Mucosa of gallbladder (tissue), 1 donor: Measurements from ENCODE around the gene CREB5. TPM values are rescaled to one million over a fixed set of nuclear protein-coding genes. Genes with fewer than 3 reads are reported as not detected.

Experiments
- DNase-seq: peaks from one replicate; pipeline ENCODE4 v3.0.0-alpha.2; 2020; ENCODE audit warnings: low spot score
- total RNA-seq: library from RNA; stranded (reverse); gene quantifications from one replicate; pipeline ENCODE4 v1.2.1, GENCODE V29; 2021
- donor health status: DM: no; HTN: no; CAD: no.

Gene CREB5
- total RNA-seq, 1 donor from 2014 or later: 22.5 TPM

DNA sequence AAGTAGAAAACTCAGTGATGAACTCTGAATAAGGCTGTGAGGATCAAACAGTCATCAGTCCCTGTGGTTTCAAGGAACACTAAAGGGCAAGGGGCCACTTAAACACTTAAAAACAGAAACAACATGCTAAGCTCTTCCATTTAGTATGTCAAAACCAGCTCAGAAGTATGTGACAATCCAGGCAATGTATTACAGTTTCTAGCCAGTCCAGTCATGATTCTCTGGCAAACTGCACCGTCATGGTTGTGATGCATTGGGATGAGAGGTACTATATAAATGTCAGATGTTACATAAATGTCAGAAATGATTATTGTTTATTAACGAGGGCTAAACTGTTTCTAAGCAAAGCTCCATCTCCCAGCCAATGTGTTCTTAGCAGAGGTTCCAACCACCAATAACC lies 4.7 kb upstream of the CREB5 start:
- DNase-seq: no peak

DNA sequence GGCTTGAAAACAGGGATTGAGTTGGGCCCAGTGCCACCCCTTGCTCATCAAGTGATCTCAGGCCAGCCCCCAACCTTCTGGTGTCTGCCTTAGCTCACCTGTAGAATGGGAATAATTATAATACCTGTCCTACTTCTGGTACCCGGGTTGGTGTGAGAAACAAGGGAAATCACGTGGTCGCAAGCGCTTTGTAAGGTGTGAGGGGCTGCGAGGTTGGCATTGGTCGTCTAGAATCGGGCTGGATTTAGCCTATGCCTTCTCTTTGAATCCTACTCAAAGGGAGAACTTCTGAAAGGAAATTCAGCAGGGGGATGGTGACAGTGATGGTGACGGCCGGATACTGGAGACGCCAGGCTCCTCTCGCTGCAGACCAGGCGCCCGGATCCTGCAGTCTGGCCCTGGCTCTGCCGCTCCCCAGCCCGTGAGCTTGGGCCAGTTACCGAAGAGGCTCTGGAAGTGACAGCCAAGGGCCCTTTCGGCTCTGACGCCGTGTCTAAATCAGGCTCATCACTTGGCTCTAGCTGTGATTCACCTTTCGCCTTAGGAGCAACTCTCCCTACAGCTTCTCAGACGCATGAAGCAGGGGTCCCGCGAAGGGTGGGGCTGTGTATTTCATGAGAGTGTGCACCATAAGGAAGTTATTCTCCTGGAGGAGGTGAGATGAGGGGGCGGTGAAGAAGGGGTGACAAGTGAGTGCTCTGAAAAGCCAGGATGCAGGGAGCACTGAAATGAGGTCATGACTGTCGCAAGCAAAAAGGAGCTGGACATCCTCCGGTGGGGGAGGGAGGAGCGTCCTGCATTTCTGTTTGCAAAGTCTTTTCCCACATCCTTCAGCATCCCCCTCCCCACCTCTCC lies 4.0 kb upstream of the CREB5 start:
- no peak for DNase-seq

DNA sequence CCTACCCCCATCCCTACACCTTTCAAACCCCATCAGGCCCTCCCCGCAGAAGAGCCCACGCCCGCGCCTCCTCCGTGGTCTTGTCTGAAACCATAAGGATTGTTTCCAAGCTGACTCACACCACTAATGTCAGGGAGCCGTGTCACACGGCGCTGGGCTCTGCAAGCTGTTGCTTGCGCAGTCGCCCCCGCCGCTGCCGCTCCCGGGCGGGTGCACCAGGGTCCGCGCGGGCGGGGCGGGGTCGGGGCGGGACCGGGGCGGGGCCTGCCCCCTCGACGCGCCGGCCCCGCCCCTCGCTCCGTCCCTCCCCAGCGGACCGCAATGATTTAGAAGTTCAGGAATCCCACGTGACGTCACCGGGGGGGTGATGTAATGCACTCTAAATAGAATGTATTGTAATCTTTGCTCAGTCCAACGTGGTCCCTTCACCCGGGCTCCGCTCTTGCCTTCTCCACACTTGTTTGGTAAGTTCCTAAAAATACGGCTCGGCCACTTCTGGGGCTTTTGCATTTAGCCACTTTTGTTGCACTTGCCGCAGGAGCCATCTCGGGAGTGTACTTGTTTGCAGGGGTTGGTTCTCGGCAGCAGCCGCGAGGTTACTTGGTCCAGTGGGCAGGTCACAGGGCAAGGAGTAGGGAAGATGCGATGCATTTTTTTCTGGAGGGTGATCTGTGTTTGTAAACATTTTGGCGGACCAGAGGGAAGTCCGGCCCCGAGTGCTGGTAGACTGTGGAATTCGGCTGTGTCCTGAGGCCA lies 3.2 kb upstream of the CREB5 start:
- peak; percentile 96 for DNase-seq

DNA sequence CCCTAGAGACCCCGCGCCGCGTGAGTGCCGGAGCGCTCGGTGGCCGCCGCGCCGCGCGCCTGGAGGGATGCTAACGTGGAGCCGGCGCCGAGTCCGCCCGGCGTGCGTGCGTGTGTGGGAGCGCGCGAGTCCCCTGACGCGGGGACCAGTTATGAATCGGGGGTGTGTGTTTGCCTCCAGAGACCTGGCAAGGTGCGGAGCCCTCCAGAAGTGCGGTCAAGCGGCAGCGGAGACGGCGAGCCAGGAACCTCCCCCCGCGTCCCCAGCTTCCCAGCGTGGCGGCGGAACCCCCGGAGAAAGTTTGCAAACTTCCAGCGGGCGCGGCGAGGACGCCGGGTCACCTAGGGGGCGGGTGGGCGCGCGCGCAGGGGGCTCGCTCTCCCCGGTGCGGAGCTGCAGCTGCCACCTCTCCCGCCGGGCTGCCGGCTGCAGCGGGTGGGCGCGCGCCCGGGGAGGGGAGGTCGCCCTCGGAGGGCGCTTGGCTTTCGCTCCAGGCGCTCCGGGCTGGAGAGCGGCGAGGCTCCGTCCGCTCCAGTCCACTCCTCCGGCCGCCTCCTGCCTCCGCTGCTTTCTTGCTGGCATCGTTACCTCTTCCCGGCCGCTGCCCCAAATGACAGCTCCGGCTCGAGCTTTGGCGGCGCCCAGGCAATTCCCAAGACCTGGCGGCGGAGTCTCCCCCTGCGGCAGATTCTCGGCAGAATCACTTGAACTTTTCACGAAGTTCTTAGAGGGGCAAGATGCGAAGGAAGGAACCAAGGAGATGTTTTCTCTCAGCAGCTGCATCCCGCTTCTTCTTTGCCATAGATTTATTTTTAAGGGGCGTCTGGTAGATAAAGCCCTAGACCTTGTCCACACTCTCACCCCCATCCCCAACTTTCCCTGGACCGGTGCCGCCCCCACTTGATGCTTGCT lies 2.3 kb upstream of the CREB5 start:
- peak; percentile 24 for DNase-seq

DNA sequence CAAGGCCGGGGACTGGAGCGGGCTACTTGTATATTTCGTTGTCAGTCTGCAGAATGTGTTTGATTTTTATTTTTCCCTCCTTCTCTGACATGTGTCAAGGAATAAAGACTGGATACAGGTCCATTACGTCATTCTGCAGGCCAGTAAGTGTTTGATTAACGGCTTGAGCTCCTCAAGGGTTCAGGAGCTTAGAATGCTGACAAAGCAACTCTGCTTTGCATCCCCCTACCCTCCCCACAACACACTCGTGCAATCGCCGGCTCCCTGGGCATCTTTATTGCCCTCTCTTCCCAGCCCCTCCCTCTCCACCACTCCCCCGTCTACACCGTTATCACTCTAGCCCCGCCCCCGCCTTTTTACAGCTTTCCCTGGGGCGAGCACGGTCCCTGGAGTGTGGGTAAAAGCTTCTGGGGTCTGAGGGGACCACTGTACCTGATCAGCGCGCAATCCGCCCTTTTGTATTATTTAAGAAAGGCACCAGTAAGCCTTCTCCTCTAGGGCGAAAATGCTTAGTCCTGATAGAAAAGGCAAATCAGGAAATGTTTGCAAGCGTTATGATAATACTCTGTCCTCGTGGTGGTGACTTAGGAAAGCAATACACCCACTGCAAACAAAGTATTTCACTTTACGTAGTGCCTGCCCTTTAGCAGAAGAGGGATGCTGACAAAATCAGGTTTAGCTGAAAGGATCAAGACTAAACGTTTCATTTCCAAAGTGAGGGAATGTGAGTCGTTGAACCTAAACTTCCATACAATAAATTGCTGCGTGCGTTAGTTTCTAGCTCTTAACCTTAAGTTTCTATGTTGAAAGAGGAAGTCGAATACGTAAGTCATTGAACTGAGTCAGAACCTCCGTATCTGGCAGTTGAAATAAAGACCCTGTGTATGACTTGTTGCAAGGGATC lies 1.4 kb upstream of the CREB5 start:
- peak; percentile 13 for DNase-seq

DNA sequence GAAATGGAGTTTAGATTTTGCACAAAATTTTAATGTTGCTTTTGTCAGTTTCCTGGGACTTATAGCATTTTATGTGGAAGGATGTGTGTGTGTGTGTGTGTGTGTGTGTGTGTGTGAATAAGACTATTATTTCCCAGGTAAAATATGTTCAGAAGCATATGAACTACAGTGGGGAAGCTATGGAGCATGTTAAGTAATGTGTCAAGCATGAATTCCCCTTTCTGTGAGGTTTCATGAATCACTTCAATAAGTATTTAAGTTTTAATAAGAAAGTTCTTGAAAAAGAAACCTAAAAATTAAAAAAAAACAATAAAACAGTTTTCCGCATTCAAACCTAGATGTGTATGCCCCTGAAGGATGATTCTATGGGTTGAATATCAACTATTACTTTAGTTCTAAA lies 693 bp downstream of the CREB5 start:
- no peak for DNase-seq

DNA sequence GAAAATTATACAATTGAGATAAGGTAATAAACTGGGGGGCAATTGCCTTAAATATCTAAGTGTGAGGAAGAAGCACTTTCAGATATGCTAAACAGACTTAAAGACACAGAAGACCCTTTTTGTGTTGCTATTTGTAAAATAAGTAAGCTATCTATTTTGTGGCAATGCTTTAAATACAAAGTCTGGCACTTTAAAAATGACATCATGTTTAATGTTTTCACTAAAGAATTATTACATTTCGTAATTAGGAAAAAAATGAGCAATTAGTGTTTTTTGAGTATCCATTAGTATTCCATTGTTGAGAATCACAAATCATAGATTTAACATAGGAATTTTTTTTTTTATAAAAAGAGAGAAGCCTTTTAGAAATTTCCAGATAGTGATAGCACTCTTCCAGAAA lies 2.1 kb downstream of the CREB5 start:
- no peak for DNase-seq

DNA sequence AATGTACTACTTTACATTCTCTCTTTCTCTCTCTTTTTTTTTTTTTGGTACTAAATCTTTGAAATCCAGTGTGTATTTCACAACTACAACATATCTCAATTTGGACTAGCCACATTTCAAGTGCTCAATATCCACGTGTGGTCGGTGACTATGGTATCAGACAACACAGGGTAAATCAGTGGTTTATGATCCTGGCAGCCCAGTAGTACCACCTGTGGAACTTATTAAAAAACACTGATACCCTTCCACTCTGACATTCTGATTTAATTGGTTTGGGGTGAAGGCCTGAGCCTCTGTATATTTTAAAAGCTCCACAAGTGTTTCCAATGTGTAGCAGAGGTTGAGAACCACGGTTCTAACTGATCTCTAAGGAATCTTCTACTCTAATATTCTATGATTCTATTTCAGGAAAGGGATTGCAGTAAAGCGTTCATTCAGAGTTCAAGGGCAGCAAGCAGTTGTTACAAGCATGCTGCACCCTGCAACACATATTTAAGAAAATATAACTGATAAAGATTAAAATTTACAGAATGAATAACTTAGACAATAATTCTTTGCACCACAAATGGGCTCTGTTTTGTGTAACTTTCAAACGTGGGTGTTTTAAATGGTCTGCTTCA lies 5.1 kb downstream of the CREB5 start:
- DNase-seq: no peak

DNA sequence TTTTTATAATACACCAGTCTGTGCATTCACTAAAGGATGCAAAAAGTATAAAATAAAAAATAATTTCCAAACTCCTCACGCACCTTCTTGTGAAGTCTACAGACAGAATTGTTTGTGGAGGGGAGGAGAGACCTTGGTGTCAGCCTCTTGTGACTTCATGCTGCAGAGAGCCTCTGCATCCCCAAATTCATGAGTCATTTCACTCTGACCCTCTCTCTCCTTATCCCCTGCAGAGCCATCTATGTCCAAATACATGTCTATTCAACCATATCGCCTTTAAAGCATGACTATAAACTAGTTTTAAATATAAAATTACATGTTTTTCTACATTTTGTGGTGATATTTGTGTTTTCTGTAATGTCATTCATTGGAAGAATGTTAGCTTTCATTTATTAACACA lies 6.0 kb downstream of the CREB5 start:
- no peak for DNase-seq

DNA sequence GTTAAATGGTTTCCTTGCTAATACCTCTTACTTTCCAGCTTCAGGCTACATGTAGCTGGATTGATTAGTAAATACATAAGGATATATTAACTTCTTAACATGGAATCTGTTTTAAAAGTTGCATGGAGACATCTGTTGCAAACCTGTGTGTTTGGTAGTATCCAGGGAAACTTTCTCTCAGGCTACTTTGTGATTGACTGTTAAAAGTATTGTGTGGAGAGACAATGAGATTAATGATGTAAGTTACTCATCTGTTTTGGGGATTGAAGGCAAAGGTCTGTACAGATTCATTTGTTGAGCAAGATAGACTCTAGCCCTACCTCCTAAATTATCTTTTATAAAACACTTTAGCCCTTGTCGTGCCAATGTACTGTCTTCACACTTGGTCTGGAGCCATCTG lies 6.6 kb downstream of the CREB5 start:
- DNase-seq: no peak

DNA sequence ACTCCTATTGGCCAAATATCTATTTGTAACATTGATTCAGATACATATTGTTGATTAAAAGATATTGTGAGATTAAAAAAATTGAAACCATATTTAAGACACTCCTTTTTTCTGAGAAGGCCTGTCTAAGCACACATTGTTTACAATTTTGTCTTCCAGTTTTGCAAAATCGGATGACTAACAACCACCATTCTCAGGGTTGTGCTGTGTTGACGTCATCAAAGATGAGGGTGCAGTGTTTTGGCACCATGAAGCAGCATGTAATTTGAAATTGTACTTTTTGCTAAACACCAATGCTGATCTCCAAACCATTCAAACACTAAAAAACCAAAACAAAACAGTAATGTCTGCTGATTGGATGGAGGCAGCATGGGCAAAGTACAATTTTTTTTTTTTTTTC lies 7.4 kb downstream of the CREB5 start:
- no peak for DNase-seq

DNA sequence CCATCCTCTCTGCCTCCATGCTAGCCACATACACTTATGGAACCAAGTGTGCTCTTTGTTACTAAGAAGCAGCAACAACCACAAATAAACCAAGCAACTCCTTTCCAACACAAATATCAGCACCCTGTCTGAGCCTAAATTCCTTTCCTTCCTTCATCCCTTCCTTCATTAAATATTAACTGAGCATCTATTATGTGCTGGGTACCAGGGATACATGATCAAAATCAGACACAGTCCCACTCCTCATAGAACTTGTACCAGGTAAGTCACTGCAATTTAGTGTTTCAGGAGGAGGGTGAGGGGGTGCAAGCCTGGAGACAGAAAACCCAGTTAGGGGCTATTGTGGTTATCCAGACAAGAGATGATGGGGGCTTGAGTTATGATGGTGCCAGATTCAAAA lies 10.8 kb downstream of the CREB5 start:
- DNase-seq: no peak

DNA sequence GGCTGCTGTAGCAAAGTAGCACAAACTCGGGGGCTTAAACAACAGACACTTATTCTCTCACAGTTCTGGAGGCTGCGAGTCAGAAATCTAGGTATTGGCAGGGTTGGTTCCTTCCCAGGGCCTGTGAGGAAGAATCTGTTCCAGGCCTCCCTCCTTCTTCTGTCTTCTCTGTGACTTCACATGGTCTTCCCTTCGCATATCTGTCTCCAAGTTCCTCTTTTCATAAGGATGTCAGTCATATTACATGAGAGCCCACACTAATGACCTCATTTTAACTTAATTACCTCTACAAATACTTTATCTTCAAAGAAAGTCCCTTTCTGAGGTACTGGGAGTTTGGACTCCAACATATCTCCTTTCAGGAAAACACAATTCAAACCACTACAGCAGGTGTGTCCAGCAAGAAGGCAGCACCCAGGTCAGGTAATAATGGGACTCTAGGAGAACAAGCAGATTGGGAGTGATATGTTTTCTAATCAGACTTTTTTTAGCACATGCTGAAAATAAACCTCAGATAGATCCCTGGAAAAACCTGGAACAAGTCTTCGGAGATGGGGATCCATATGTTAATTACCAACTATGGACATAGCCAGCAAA lies 11.7 kb downstream of the CREB5 start:
- DNase-seq: no peak

DNA sequence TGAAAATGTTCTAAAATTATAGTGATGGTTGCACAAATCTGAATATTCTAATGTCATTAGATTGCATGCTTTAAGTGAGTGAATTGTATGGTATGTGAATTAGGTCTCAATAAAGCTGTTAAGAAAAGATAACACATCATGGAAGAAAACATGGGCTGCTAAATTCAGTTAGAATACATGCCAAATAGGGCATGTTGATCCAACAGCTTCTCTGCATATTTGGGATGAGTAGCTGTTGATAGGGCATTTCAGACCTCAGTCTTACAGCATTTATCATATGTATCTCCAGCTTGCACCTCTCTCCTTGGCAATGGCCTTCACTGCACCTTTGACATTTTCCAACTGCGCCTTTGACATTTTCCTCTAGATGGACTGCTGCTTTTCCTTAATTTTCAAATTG lies 13.2 kb downstream of the CREB5 start:
- DNase-seq: no peak

DNA sequence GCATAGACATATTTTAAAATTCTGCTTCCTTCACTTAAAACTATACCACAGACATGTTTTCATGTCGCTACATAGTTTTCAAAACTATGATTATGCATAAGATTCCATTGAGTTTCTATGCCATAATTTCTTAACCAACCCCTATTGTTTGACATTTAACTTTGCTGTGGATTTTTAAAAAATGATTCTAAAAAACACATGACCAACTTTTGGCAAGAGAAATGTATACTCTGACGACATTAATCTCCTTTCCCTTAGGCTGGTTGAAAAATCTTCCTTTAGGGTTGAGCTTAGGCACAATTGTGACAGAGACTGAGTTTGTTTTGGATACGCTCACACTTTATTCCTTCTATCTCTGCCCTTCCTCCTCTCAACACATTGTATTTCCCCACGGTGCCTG lies 14.9 kb downstream of the CREB5 start:
- no peak for DNase-seq

DNA sequence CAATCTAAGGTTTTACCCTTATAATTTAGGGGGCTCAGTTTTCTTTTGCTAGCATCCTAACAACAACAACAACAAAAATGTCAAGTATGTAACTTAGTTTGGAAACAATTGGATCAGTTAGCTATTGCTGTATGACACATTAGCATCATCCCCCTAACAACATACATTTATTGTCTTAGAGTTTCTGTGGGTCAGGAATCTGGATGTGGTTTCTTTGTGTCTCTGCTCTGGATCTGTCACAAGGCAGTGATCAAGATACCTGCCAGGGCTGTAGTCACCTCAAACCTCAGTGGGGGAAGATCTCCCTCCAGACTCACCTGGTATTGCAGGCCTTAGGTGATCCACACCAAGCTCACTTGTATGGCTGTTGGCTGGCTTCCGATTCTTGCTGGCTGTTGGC lies 18.3 kb downstream of the CREB5 start:
- no peak for DNase-seq

DNA sequence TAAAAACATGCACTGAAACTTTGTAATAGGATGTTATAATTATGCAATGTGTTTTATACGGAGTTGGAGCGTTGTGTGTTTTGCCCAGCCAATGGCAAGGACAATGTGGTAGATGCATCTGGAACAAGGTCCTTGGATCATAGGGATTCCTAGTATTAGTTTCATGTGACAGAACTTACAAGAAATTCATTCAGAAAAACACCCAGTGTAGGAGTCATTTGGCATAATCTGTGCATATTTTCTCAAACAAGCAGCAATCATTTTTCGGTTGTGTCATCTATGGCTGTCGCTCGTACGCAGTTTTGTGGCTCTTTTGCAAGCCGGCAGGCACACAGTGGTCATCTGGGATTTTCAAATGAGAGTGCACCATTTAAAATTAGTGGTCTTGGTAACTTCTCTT lies 19.8 kb downstream of the CREB5 start:
- no peak for DNase-seq

DNA sequence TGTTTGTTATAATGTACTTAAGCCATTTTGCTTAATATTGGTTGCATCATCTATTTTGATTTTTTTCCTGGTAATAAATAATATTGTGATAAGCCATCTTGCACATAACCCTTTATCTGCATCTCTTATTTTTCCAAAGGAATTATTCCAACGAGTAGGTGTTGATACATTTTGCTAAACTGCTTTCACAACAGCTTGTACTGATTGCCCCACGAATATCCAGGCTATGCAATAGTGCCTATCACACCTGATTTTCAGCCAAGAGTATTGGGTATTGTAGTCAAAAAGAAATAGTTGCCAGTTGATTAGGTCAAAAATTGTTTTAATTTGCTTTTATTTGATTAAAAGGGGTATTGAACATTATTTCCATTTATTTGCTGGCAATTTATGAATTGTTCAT lies 20.7 kb downstream of the CREB5 start:
- no peak for DNase-seq

DNA sequence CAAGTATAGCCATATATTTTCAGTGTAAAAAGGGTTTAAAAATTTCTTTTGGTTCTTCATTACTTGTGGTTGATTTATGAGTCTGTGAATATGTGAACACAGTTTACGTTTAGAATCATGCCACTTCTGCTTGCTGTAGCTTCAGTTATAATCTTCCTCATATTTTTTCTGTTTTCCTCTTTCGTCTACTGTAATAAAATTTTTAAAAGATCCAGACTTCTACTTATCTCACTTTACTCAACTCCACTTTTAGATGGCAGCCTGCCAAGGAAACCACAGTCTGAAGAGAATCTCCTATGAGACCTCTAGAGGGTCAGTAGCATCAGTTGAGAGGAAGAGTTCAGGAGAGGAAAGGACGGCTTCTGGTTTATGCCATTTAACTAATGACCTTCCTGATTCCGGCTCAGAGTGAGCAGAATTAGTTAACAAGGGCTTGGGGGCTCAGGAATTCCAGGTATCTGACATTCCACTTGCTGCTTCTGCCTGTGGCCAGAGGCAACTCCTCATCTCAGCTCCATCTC lies 21.4 kb downstream of the CREB5 start:
- no peak for DNase-seq

DNA sequence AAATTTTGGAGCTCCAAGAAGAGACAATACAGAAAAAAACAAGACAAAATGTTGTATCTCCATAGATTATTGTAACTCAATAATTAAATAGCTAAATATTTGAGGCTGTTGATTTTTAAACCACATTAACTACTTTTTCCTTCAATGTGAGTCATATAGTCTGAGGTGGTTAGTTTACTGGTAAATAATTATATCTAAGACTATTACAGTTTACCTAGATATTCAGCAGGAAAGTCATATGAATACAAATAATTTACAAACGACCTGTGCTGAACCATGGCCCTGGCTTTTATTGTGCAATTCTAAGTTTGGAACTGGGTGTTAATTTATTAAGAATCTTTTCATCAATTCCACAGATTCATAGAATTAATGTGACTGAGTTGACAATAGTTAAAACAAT lies 22.2 kb downstream of the CREB5 start:
- no peak for DNase-seq
